Head of caudate nucleus (tissue), 42 donors: ENCODE measurements around the gene ZNF586.
A peak's percentile ranks its signal among the peaks of the same experiment; 100 is the strongest.
"Not testable (repeated sequence)": the region's sequence is repeated elsewhere in the genome, so short reads cannot be mapped to it uniquely, and the experiment has no call there.

ENCODE experiments used
- DNase-seq, 42 donors: peaks; one replicate each; pipeline versions ENCODE4 v3.0.0 to v3.0.0-alpha.2; 2020 to 2021; ENCODE audit warnings: mixed read lengths in 7 of 42
- intact Hi-C: fragments of 100-400 bp; cut with DNase I; formaldehyde crosslinking; loops from one replicate; pipeline ENCODE4 v1.15.0; 2022

The ZNF586 gene

DNA sequence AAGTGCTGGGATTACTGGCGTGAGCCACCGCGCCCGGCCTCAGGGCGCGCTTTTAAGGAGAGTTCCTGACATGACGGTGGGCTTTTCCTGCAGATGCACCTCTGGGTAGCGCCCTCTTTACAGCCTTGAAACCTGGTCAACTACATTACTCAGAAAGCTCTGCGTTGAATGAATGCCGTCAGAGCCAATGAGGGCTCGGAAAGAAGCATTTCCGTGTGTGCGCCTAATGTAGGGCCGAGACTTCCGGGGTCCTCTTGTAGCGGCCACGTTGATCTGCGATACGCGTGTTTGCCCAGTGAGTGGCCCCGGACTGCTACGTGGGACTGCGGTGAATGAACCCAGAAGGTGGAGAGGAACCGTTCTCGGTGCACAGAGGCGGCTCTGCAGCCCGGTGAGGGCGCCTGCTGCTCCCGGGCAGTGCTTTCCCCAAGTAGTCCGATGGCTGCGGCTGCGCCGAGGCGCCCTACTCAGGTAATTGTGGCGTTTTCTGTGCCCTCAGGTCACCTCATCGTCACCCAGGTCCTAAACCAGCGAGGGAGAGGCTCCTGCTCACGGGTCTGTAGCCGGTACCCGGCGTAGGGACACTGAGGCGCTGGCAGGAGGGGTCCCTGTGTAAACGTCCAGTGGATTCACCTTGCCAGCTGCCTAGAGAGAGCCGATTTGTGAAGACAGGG is 50.1 kb downstream of the ZNF586 start:
- intact Hi-C loops = no loop called here
- DNase-seq = peak; percentile 73 to 95 (median 86)

DNA sequence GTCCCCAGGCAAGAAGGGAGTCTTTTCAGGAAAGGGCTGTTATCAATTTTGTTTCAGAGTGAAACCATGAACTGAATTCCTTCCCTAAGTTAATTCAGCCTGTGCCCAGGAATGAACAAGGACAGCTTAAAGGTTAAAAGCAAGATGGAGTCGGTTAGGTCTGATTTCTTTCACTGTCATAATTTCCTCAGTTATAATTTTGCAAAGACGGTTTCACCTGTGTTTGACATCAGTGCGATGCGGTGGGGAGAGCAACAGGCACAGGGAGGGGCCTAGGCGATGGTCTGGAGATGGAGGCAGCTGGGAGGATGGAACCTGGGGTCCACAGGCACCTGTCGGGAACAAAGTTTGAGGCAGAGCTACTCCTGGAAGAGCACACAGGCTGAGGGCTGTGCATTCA is 51.1 kb downstream of the ZNF586 start:
- intact Hi-C loops = no loop called here

DNA sequence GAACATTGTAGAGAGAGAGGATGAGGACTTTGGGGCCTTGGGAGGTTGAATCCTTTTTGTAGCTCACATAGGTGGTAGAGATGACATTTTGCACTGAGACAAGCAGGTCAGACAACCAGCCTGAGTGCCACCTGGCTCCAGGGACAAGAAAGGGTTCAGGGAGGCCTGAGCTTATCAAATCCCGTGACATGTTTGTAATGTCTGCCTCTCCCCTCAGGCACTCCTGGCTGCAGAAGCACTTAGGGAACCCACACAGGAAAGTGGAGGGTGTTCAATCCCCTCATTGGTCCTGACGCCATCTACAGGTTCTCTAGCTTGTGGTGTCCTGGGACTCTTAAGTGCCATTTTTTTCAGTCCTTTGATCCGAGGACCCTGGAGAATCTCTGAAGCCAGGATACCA is 51.6 kb downstream of the ZNF586 start:
- intact Hi-C loops = not testable (repeated sequence)

More for the DNA sequence above, 51.1 kb downstream of the ZNF586 start:
- no peak for DNase-seq

DNA sequence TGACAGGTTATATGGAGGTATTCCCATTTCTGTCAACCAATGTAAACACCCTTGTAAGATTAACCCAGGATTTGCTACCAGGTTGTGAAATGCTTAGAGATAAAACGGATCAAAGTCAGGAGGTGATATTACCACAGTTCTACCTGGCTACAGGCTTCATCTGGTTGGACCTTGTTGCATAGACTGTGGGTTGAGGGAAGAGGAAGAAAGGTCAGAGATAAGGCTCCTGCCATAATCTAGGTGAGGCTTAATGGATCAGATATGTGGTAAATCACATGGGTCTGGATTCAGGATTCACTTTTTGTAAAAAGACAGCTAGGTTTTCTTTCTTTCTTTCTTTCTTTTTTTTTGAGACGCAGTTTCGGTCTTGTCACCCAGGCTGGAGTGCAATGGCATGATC is 52.0 kb downstream of the ZNF586 start:
- DNase-seq, intact Hi-C loops: not testable (repeated sequence)

More for the DNA sequence above, 51.6 kb downstream of the ZNF586 start:
- not testable (repeated sequence) for DNase-seq

DNA sequence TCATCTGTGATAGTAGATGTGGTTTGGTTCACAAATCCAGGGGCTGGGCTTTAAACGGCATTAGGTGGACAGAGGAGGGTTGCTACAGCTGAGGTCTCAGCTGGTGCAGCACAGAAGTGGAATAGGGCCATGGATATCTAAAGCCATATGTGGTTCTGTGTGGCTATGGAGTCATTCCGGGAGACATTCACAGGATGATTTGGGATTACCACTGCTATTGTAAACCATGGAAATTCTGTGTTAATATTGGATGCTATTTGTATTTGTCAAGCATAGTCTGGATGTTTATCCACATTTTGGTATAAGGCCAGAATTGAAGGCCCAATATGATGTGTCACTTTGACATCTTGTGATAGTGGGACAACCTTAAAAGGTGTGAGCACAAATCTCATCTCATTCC is 53.7 kb downstream of the ZNF586 start:
- intact Hi-C loops, DNase-seq: not testable (repeated sequence)

DNA sequence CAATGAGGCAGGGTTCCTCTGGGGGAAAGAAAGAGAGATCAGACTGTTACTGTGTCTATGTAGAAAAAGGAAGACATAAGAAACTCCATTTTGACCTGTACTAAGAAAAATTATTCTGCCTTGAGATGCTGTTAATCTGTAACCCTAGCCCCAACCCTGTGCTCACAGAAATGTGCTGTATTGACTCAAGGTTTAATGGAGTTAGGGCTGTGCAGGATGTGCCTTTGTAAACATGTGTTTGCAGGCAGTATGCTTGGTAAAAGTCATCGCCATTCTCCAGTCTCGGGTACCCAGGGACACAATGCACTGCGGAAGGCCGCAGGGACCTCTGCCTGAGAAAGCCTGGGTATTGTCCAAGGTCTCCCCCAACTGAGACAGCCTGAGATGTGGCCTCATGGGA is 54.1 kb downstream of the ZNF586 start:
- DNase-seq, intact Hi-C loops: not testable (repeated sequence)

DNA sequence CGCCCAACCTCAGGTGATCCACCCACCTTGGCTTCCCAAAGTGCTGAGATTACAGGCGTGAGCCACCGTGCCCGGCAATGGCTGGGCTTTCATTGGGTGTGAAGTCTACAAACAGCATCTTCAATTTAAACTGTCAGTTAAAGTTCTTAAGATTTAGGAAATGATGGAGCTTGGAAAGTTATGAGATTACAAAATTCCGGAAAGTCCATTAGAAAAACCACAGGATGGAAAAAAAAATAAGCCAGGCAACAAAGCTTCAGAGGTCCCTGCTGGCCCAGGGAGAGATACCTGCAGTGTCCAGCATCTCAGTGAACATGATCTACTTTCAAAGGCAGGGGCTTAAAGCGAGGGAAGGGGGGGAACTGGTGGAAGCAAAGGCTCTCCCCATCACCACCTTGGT is 56.0 kb downstream of the ZNF586 start:
- intact Hi-C loops = no loop called here

DNA sequence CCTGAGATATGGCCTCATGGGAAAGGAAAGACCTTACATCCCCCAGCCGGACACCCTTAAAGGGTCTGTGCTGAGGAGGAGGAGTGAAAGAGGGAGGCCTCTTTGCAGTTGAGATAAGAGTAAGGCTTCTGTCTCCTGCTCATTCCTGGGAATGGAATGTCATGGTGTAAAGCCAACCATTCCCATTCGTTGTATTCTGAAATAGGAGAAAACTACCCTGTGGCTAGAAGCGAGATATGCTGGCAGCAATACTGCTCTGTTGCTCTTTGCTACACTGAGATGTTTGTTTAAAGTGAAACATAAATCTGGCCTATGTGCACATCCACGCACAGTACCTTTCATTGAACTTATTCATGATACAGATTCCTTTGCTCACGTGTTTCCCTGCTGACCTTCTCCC is 59.8 kb downstream of the ZNF586 start:
- intact Hi-C loops = no loop called here
- no peak for DNase-seq

More for the DNA sequence above, 56.0 kb downstream of the ZNF586 start:
- DNase-seq = no peak

DNA sequence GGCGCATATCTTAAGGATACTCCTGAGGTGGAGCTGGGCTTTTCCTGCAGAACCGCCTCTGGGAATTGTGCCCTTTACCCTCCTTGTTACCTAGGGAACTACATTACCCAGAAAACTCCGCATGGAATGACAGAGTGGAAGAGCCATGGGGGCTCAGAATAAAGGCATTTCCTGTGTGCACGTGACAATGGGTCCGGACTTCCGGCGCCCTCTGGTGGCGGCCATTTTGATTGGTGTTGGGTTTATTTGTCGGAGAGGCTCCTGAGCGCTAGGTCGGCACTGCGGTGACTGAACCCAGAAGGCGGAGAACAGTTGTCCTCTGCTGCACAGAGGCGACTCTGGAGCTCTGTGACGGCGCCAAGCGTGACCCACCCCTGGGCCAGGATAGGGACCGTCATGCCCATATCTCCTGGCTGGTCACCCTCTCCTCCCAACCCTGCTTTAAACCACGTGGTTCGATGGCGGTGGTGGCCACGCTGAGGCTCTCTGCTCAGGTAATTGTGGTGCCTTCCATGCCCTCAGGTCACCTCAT is 60.7 kb downstream of the ZNF586 start, which contains the start of gene ZNF587B:
ZNF587B (plus strand) TSS at position 229 of the 532 bp plus-strand sequence; CDS start at position 459, 230 bp downstream.
- intact Hi-C loops = no loop called here
- DNase-seq = peak; percentile 47 to 89 (median 76)
